WERI-Rb-1 (cell line): Measurements from ENCODE around the gene TMEM255B.

Experiments
- DNase-seq: peaks from one replicate; pipeline ENCODE4 v3.0.0-alpha.2; 2020
- H3K27ac ChIP-seq: fragments of 250-450 bp; sonication (Bioruptor Pico); 2 replicates; pipeline ENCODE4 v1.5.1; 2020; ENCODE audit warnings: mild to moderate bottlenecking, moderate library complexity
- H3K27me3 ChIP-seq: fragments of 250-450 bp; sonication (Bioruptor Pico); 2 replicates; pipeline ENCODE4 v1.5.1; 2021; ENCODE audit warnings: mild to moderate bottlenecking, low read depth, moderate library complexity; ENCODE audit not compliant: insufficient read depth, severe bottlenecking
- H3K36me3 ChIP-seq: fragments of 250-450 bp; sonication (Bioruptor Pico); 2 replicates; pipeline ENCODE4 v1.5.1; 2020; ENCODE audit warnings: mild to moderate bottlenecking, moderate library complexity
- H3K4me3 ChIP-seq: 2 replicates; pipeline ENCODE4 v1.5.1; 2011; ENCODE audit warnings: low read depth, mild to moderate bottlenecking, control low read depth, low read length
- H3K9me3 ChIP-seq: fragments of 250-450 bp; sonication (Bioruptor Pico); 2 replicates; pipeline ENCODE4 v1.5.1; 2021; ENCODE audit warnings: mild to moderate bottlenecking, moderate library complexity; ENCODE audit not compliant: severe bottlenecking
- TF ChIP-seq, protein P1 (sequence below): IDR thresholded peaks from 2 replicates; pipeline ENCODE4 v1.5.1; 2011; ENCODE audit warnings: low read depth, mild to moderate bottlenecking, control low read depth, inconsistent platforms, low read length

Gene TMEM255B

GRCh38 chr13:113803409-113804016, 44.5 kb downstream of the TMEM255B start:
- TF ChIP-seq, protein P1, sequence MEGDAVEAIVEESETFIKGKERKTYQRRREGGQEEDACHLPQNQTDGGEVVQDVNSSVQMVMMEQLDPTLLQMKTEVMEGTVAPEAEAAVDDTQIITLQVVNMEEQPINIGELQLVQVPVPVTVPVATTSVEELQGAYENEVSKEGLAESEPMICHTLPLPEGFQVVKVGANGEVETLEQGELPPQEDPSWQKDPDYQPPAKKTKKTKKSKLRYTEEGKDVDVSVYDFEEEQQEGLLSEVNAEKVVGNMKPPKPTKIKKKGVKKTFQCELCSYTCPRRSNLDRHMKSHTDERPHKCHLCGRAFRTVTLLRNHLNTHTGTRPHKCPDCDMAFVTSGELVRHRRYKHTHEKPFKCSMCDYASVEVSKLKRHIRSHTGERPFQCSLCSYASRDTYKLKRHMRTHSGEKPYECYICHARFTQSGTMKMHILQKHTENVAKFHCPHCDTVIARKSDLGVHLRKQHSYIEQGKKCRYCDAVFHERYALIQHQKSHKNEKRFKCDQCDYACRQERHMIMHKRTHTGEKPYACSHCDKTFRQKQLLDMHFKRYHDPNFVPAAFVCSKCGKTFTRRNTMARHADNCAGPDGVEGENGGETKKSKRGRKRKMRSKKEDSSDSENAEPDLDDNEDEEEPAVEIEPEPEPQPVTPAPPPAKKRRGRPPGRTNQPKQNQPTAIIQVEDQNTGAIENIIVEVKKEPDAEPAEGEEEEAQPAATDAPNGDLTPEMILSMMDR, result no peak
- H3K9me3 ChIP-seq, result peaks cover 13% of the 10 kb centered on the region
- no peak for DNase-seq
- no peaks in the 10 kb centered on the region for H3K36me3 ChIP-seq
- no peak overlapping the region for H3K4me3 ChIP-seq
- no peaks in the 10 kb centered on the region for H3K27me3 ChIP-seq
- H3K27ac ChIP-seq, result no peak overlapping the region

- Histone ChIP-seq H3K27ac (no peak overlapping the region), H3K4me3 (no peak overlapping the region), H3K9me3 (peaks cover 18% of the 10 kb centered on the region), H3K36me3 (no peaks in the 10 kb centered on the region), H3K27me3 (no peaks in the 10 kb centered on the region)
- TF ChIP-seq, protein P1, result no peak
- no peak for DNase-seq
Observed at GRCh38 chr13:113804017-113804702, 45.1 kb downstream of the TMEM255B start.

GRCh38 chr13:113804703-113805430, 45.8 kb downstream of the TMEM255B start:
- Histone ChIP-seq H3K4me3 (no peak overlapping the region), H3K27me3 (no peaks in the 10 kb centered on the region), H3K9me3 (peaks cover 22% of the 10 kb centered on the region), H3K27ac (no peak overlapping the region; the same call in 1 of the 2 replicates), H3K36me3 (no peaks in the 10 kb centered on the region)
- TF ChIP-seq, protein P1, result no peak
- no peak for DNase-seq

DNA sequence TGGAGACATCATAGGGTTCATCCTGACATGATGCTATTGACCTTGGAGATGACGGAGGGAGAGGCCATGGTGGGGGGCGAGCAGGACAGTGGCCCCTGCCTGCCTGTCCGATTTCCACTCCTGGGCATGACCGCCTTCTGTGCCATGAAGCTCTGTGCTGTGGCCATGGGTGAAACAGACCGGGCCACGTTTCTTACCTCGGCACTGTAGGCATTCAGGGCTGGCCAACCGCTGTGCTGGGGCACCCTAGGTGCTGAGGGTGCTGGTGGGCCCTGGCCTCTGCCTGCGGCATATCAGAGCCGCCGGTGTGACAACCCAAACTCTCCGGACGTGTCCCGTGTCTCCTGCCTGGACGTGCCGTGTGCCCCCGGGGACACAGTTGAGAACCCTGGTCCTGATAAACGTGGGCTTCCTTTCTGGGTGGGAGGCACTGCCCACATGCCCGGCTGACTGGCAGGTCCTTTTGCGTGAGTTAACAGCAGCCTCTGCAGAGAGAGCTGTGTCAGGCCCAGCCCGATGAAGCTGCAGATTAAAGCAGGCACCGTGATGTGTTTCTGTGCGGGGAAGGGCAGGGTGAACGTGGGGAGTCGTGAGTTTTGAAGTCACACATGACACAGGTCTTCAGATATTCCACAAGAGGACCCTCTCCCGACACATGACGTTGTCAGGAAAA, 46.5 kb downstream of the TMEM255B start:
- Histone ChIP-seq H3K4me3 (no peak overlapping the region), H3K9me3 (peaks cover 27% of the 10 kb centered on the region), H3K27me3 (no peaks in the 10 kb centered on the region), H3K27ac (no peak overlapping the region), H3K36me3 (no peaks in the 10 kb centered on the region)
- DNase-seq, result no peak
- TF ChIP-seq, protein P1, result no peak

DNA sequence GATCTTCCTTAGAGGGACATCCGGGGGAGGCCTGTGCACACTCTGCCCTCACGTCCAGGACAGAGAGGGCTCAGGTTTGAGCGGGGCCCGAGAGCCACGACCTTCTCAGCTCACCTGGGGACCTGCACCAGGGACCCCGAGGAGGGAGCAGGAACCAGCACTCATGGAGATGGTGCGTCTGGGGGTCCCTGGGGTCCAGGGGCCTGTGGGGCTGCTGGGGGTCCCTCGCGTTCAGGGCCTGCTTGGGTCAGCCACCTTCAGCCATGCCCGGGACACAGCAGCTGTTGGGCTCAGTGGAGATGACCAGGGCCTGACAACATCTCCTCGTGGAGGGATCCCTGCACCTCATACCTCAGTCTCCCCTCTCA, 47.1 kb downstream of the TMEM255B start:
- TF ChIP-seq, protein P1, result no peak
- H3K27ac ChIP-seq, result no peak overlapping the region
- no peak overlapping the region for H3K4me3 ChIP-seq
- DNase-seq, result no peak
- H3K36me3 ChIP-seq, result no peaks in the 10 kb centered on the region
- peaks cover 30% of the 10 kb centered on the region for H3K9me3 ChIP-seq
- no peaks in the 10 kb centered on the region for H3K27me3 ChIP-seq
